GM12878 (cell line): ENCODE results near the gene NEURL3. TPM values are rescaled to one million over a fixed set of nuclear protein-coding genes. Genes with fewer than 3 reads are reported as not detected.

ENCODE experiments used
- ATAC-seq: fragments of 200-7000 bp; cut with Tn5 transposase; 3 replicates; pipeline ENCODE4 v1.9.1; 2020; ENCODE audit warnings: mild to moderate bottlenecking, moderate library complexity
- BruUV-seq: library from RNA; stranded (reverse); fragments of 400-500 nt; replicated peaks from 2 replicates; lab custom pipeline; 2021; lab: Mats Ljungman, UMichigan
- CTCF ChIA-PET: fragments of 300-600 bp; sonication (Branson Sonifier 250); formaldehyde crosslinking; extraction: SDS; loops from one replicate; lab custom pipeline; 2021; ENCODE audit warnings: inconsistent platforms; lab: Yijun Ruan, JAX
- POLR2A ChIA-PET: fragments of 350-600 bp; formaldehyde crosslinking; extraction: SDS; loops from one replicate; lab custom pipeline; 2021; ENCODE audit warnings: inconsistent platforms; lab: Charles Lee
- RAD21 ChIA-PET: fragments of 300-600 bp; sonication (Branson Sonifier 250); formaldehyde crosslinking; loops from one replicate; lab custom pipeline; 2023; ENCODE audit warnings: antibody characterized with exemption; ENCODE audit not compliant: unreplicated experiment; lab: Charles Lee
- SMC1A ChIA-PET: fragments of 300-600 bp; sonication (Branson Sonifier 250); formaldehyde crosslinking; loops from one replicate; lab custom pipeline; 2023; ENCODE audit not compliant: unreplicated experiment, uncharacterized antibody; lab: Charles Lee
- DNase-seq: peaks from one replicate; pipeline ENCODE4 v3.0.0-alpha.2; 2011; ENCODE audit warnings: low read depth, low spot score
- FAIRE-seq: peaks from 3 replicates; lab custom pipeline; 2011; peaks lifted over from hg19 to GRCh38; lab: Jason Lieb, UNC
- H2AFZ ChIP-seq: 2 replicates; pipeline ENCODE4 v1.6.0; 2011; ENCODE audit warnings: low read depth, low read length, control low read depth; ENCODE audit not compliant: control insufficient read depth
- H3K27ac ChIP-seq: 2 replicates; pipeline ENCODE4 v1.5.1; 2011; ENCODE audit warnings: control low read depth; ENCODE audit not compliant: control insufficient read depth, insufficient read depth
- H3K27me3 ChIP-seq, 2 experiments: replicated peaks in 1 of 2; 2 replicates each; pipeline versions ENCODE4 v1.6.0 to v1.6.1; 2011; ENCODE audit warnings: low read length in 1 of 2; ENCODE audit not compliant: control insufficient read depth in 2 of 2, insufficient read depth in 2 of 2
- H3K36me3 ChIP-seq, 2 experiments: 2 replicates each; pipeline ENCODE4 v1.5.1; 2011; ENCODE audit warnings: low read length in 1 of 2; ENCODE audit not compliant: control insufficient read depth in 2 of 2, insufficient read depth in 2 of 2
- H3K4me1 ChIP-seq: 2 replicates; pipeline ENCODE4 v1.6.1; 2011; ENCODE audit warnings: mild to moderate bottlenecking, low read length, moderate library complexity, mixed read lengths; ENCODE audit not compliant: control insufficient read depth, insufficient read depth
- H3K4me2 ChIP-seq: 2 replicates; pipeline ENCODE4 v1.6.0; 2011; ENCODE audit warnings: control low read depth; ENCODE audit not compliant: control insufficient read depth, insufficient read depth
- H3K4me3 ChIP-seq: fragments of 200-600 bp; sonication (generic); 2 replicates; pipeline ENCODE4 v1.5.1; 2016
- H3K79me2 ChIP-seq: 2 replicates; pipeline ENCODE4 v1.6.0; 2011; ENCODE audit warnings: low read length; ENCODE audit not compliant: control insufficient read depth, insufficient read depth
- H3K9ac ChIP-seq: 2 replicates; pipeline ENCODE4 v1.8.0; 2011; ENCODE audit warnings: low read length, control low read depth, mixed read lengths; ENCODE audit not compliant: control insufficient read depth, insufficient read depth
- H3K9me3 ChIP-seq: replicated peaks from 3 replicates; pipeline ENCODE4 v1.5.1; 2011; ENCODE audit warnings: mild to moderate bottlenecking, low read length; ENCODE audit not compliant: control insufficient read depth, insufficient read depth
- H4K20me1 ChIP-seq: 2 replicates; pipeline ENCODE4 v1.6.0; 2011; ENCODE audit not compliant: control insufficient read depth, insufficient read depth
- BACH1 ChIP-seq: fragments of 450-650 bp; IDR thresholded peaks from 2 replicates; pipeline ENCODE4 v1.6.1; 2017; ENCODE audit warnings: mild to moderate bottlenecking, borderline replicate concordance
- CEBPB ChIP-seq, 2 experiments: fragments of 150-350 bp in 1 of 2; IDR thresholded peaks; 2 replicates each; pipeline ENCODE4 v1.6.1; 2012 to 2014; ENCODE audit warnings: low read depth in 2 of 2, low read length in 2 of 2, borderline replicate concordance in 1 of 2, inconsistent platforms in 1 of 2
- E2F8 ChIP-seq: fragments of 450-650 bp; IDR thresholded peaks from 2 replicates; pipeline ENCODE4 v1.6.1; 2018; ENCODE audit warnings: mild to moderate bottlenecking, low read depth, moderate library complexity; ENCODE audit not compliant: partially characterized antibody
- HDAC2 ChIP-seq: fragments of 200-600 bp; sonication (generic); IDR thresholded peaks from 2 replicates; pipeline ENCODE4 v1.6.1; 2017
- SMARCA5 ChIP-seq: fragments of 450-650 bp; IDR thresholded peaks from 2 replicates; pipeline ENCODE4 v1.6.1; 2017; ENCODE audit warnings: mild to moderate bottlenecking
- ZNF24 ChIP-seq: fragments of 450-650 bp; IDR thresholded peaks from 2 replicates; pipeline ENCODE4 v1.6.1; 2017; ENCODE audit warnings: antibody characterized with exemption, mild to moderate bottlenecking
- ZZZ3 ChIP-seq: IDR thresholded peaks from 2 replicates; pipeline ENCODE4 v1.6.1; 2011; ENCODE audit warnings: low read depth; ENCODE audit not compliant: control insufficient read depth, insufficient read length
- whole genome bisulfite sequencing: methylation state at CpG from one replicate; pipeline ENCODE4 v1.1.6; 2016; ENCODE audit warnings: low lambda C conversion rate; ENCODE audit not compliant: insufficient replicate concordance, insufficient coverage; ENCODE audit errors: missing lambda C conversion rate; 5-methylcytosine and 5-hydroxymethylcytosine counted together
- in situ Hi-C: fragments of 300-500 bp; cut with MboI; formaldehyde crosslinking; loops from 9 replicates; pipeline ENCODE4 v1.14.3; 2018; ENCODE audit warnings: mixed read lengths
- intact Hi-C: fragments of 100-400 bp; cut with micrococcal nuclease; formaldehyde crosslinking; loops from one replicate; pipeline ENCODE4 v1.14.2; 2022; ENCODE audit not compliant: unreplicated experiment
- polyA plus RNA-seq, 11 experiments: library from polyadenylated mRNA; depleted of rRNA in 4 of 11; unstranded in 6 of 11; stranded (reverse) in 5 of 11; fragments of >200 nt; fragmentation: Nextera tagmentation in 4 of 11; fragmentation: Illumina TruSeq in 1 of 11; extraction: Ambion mirVana in 4 of 11; extraction: Trizol in 1 of 11; gene quantifications; 1 replicate in 1 of 11; 2 replicates in 10 of 11; pipeline versions ENCODE4 v1.2.1 to v1.2.3, GENCODE V29; 2011 to 2016; ENCODE audit warnings: inconsistent platforms in 2 of 11, missing spikeins in 2 of 11, low read depth in 1 of 11
- total RNA-seq, 4 experiments: library from RNA; depleted of rRNA in 3 of 4; stranded (reverse); fragments of >200 nt in 3 of 4; fragmentation: Illumina TruSeq in 1 of 4; extraction: Trizol in 1 of 4; gene quantifications; 2 replicates each; pipeline versions ENCODE4 v1.2.1 to v1.2.3, GENCODE V29; 2013 to 2021

Gene NEURL3
- total and polyA plus RNA-seq, 10 of the 15 experiments (the other 5 are each of a cell fraction or from before 2014, with no cell fraction given), result 0.03 to 6.3 (median 0.47) TPM

- TF ChIP-seq BACH1, result no peak
- no peak for TF ChIP-seq CEBPB (IDR thresholded peaks at IDR 0.05; ENCODE audit: borderline replicate concordance in 1 of 2, low read depth in 2 of 2, low read length in 2 of 2)
- TF ChIP-seq E2F8, result no peak
- no peak for TF ChIP-seq ZNF24
- TF ChIP-seq HDAC2, result no peak
- no peak for TF ChIP-seq ZZZ3
- no peak for TF ChIP-seq SMARCA5
- Histone ChIP-seq H3K27ac (no peak overlapping the region), H3K9ac (no peak overlapping the region), H3K27me3 (no peaks in the 10 kb centered on the region), H2AFZ (no peak overlapping the region), H3K36me3 (no peaks in the 10 kb centered on the region), H3K4me2 (no peak overlapping the region), H3K4me1 (no peaks in the 10 kb centered on the region), H3K79me2 (no peaks in the 10 kb centered on the region), H4K20me1 (no peaks in the 10 kb centered on the region), H3K4me3 (no peak overlapping the region), H3K9me3 (no peaks in the 10 kb centered on the region)
- DNase-seq, result no peak
- ATAC-seq, result no peak
- intact Hi-C loops, result no loop called here
- in situ Hi-C loops, result loop anchor here (5.0 kb wide), 1 partner anchor 36 kb away; the partner anchor contains the start of gene NEURL3
- CTCF ChIA-PET, result interaction anchor here (1.1 to 4.1 kb wide), 4 partner anchors 34 to 79 kb away, joined by 4 to 21 read pairs (median 13); partner anchors contain the start of gene NEURL3
- 81% methylated on average over 6 of the region's 6 CpGs for WGBS
- RAD21 ChIA-PET, result interaction anchor here (1.6 kb wide), 1 partner anchor 34 kb away, joined by 3 read pairs; the partner anchor contains the start of gene NEURL3
- no TSS peak for BruUV-seq
- SMC1A ChIA-PET, result interaction anchor here (0.7 to 1.0 kb wide), 3 partner anchors 16 to 65 kb away, joined by 3 to 5 read pairs (median 3); no protein-coding TSS in a partner anchor
- no peak for FAIRE-seq
- POLR2A ChIA-PET, result no interaction called here
These were observed 33.4 kb downstream of the NEURL3 start for GRCh38 chr2:96471772-96472171.
